Measurements from ENCODE around the gene ZBTB4.

ZBTB4 gene

DNA sequence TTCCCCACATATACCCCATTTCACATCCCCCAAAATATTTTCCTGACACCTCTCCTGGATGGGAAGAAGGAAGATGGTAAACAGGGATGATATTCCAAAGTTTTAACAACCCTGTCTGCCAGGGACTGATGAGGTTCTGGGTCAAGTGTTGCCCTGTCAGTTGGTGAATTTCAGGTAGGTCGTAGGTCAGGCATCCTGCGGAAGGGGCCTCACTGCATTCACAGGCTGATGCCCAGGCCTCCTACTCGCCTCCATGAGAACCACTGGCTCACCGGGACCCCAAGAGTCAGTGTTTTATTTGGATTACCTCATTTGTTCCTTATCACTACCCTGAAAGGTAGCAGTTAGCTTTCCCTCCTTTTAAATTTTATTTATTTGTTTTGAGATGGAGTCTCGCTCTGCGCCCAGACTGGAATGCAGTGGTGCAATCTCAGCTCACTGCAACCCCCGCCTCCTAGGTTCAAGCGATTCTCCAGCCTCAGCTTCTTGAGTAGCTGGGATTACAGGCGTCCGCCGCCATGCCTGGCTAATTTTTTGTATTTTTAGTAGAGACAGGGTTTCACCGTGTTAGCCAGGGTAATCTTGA lies 10.5 kb downstream of the ZBTB4 start:
- DNase-seq = no peak

DNA sequence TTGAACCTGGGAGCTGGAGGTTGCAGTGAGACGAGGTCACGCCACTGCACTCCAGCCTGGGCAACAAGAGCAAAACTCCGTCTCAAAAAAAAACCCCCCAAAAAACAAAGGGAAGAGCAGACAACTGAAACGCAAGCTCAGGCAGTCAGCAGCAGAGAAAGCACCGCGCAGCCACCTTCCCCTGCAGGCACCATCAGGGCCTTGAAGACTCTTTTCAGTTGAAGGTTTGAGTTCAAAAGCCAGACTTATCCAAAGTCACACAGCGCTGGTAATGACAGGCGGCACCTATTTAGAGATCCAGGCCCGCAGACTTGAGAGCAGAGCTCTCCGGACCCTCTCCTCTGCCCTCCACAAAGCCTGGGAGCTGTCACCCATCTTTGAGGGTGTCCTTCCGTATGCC lies 11.1 kb downstream of the ZBTB4 start:
- no peak for DNase-seq

DNA sequence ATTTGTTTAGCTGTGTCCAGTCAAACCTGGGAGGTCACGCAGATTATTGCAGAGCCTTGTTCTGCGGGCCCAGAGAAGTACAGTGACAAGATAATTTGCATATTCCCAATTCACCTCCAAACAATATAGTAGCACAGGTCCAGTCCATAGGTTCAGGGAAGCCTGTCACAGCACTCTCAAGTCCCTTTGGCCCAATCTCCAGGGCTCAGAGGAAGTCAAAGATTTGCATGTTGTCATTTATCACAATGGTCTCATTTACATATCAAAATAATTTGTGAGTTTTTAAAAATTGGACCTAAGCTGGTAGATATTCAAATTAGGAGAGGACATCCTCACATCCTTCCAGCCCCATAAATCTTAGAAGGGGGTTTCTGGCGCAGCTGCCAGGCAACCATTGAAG lies 11.9 kb downstream of the ZBTB4 start:
- no peak for DNase-seq

DNA sequence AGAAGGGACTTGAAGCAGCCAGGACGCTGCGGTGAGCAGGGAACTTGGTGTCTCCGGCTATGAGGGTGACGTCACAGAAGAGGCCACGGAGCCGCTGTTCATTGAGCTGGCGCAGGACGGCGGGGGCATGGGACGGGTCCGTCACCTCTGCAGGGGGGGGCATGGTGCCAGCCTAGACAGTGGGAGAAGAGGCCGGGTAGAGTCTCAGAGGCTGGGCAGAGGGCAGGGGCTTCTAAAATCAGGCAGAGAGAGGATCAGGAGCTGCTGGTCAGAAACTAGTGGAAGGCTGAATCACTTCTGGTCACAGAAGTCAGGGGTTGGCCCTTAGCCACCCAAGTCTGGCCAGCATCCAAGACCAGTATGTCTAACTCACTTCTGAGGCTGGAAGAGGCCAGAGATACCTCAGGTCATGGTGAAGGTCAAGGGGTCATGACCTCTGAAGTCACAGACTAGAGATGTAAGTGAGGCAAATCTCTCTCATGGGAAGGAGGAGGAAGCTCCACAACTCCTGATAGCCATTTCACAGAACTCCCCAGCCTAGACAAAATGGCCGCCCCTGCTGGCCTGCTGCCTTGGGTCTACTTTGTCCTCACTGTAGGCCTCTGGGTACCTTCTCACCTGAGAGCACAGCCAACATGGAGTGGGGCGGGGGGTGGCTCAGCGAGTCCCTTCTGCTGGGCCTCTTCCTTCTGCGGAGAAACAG lies 12.6 kb downstream of the ZBTB4 start:
- no peak for DNase-seq

DNA sequence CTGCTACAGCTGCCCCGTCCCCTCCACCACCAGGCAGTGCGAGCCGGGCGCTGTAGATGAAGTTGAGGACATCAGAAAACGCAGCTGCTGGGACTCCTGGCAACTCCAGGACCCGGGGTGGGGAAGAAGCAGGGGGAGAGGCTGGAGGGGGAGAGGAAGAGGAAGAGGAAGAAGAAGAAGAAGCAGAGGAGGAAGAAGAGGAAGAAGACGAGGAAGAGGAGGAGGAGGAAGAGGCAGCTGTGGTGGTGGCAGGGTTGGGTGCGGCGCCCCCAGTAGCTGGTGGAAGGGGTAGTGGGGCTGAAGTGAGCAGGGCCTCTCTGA lies 13.2 kb downstream of the ZBTB4 start:
- DNase-seq = no peak

DNA sequence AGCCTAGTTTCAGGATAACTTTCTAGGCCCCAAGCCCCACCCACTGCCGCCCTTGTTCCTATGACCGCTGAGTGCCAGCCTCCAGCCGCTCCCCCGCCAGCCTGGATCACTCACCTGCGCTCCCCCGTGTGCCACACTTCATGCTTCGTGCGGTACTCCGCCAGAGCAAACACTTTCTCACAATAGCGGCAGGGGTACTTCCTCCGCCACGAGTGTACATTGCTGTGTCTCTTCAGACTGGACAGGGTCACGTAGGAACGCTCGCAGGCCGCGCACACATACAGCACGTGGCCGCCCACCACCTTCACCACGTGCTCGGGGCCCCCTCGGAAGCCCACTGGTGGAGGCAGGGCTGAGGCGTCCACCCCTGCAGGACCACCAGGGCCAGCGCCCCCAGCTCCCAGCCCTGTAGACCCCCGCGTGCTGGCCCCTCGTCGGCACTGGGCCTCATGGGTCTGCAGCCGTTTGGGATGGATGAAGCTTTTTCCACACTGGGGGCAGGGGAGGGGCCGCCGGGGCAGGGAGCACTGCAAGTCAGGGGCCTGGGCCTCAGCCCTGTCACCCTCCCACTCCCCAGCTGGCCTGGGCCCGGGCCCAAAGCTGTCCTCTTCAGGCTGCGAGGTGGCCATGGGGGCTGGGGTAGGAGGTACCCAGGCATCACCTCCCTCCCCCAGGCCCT lies 13.7 kb downstream of the ZBTB4 start:
- no peak for DNase-seq

DNA sequence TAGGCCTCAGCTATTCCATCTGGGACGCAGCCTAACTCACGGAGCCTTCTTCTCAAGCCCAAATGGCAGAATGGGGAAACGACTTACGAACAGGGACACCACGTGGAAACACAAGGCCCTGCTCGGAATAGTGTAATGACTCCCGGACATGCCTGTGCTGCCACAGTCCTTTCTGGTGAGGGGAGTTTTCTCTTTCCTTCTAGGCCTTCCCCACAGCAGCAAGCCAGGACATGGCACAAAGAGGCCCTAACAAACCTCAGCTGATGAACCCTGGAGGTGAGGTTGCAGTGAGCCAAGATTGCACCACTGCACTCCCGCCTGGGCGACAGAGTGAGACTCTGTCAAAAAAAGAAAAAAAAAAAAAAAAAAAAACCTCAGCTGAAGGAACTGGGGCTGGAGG lies 15.3 kb downstream of the ZBTB4 start:
- DNase-seq = no peak

DNA sequence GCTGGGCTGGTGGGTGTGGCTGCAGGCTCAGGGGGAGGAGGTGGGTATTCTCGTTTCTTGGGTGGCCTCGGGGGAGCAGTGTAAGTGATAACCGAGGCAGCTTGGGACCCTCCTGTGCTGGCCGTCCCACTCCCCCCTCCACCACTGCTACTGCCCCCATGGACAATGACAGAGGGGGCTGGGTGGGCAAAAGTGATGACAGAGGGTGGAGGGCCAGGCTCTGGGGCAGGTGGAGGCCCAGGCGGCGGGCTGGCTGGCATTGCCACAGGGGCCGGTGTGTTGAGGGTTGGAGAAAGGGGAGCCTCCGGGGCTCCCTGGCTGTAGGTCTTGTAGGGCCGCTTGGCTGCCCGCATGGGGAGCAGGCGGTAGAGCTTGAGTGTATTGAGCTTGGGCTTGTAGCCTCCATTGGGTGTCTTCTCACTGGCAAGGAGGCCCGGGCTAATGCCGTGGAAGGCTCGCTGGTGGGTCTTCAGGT lies 16.0 kb downstream of the ZBTB4 start:
- no peak for DNase-seq

DNA sequence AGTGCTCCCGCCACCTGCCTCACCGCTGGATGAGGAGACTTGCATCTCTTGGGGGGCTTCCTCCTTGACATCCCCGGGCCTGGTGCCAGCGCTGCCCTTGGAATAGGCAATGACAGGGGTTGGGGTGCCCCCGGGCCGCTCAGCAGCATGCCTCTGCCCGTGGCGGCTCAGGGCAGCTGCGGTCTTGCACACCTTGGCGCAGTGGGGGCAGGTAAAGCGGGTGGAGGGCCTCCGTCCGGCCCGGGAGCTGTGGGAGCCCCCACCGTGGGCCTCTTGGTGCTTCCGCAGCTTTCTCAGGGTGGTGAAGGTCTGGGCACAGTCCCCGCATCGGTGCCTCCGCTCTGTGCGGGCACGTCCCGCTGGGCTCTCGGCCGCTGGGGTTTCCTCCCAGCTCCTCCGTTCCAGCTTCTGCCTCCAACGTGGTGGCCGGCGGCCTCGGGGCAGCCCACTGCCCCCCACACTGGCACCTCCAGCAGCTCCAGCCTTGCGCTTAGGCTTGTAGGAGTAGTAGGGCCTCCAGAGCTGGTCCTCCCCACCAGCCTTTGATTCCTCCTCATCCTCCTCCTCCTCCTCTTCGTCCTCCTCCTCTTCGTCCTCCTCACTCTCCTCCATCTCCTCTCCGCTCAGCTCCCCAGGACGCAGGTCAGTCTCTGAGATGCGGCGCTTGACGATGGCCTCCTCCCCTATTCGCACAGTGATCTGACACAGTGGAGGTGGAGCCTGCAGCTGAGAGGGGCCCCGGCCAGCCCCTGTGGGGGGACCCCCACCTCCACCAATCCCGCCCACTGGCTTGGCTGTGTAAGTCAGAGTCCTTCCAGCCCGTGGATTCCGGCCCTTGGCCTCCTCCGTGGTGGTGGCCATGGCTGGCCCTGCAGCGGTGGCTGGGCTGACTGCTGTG lies 16.7 kb downstream of the ZBTB4 start:
- no peak for DNase-seq

DNA sequence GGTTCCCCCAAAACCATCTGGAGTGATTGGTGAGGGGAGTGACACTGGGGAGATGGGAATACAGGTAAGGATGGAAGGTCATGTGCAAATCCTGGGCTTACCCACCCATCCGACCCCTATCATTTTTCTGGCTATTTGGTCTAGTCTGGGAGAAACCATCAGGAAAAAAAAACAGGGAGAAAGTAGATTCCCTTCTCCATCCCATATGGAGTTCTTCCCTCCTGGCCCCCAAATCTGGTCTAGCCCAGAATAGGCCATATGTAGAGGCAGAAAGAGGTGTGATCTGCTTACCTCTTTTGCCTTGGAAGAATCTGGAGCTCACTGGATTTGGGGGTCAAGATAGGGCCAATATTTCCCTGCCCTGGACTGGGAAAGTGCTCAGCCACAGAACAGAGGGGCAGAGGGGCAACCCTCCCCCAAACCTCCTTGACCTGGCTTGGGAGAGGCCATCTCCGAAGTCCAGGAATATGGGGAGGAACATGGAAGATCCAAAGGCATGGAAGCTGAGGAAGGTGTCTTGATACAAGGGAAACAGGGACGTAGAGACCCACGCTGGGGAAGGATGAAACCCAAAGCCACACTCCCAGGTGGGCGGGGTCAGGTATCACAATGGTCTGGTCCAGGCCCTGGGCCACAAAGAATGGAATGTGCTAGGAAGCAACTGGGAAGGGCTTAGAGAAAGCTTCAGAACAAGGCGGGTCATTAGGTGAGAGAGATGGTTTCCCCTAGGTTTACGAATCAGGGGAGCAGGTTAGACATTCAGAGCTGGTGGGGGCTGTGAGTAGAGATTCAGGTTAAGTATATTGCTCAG lies 18.4 kb downstream of the ZBTB4 start:
- DNase-seq = no peak

DNA sequence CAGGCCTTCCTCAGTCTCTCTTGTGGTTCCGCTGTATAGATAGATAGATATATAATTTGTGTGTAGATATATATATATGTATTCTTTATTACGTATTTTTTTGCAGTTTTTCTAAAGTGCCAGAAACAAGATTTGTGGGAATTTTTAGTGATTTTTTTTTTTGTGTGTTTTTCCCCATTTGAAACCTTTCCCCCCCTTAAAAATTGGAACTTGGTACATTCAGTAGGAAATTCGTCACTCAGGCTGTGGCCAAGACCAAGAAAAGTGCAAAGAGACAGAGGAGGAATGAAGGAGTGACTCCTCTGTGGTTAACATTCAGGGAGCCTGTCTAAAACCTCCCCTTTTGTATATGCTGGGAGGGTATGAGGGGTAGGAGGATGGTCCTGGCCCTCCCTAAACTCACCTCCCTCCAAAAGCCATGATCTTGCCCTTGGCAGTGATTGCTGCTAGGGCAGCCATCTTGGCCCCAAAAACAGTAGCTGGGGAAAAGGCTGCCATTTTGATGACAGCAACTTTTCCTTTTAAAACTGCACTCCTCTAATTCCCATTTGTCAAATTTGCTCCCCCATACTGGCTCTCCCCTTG lies 19.4 kb downstream of the ZBTB4 start:
- DNase-seq = no peak

DNA sequence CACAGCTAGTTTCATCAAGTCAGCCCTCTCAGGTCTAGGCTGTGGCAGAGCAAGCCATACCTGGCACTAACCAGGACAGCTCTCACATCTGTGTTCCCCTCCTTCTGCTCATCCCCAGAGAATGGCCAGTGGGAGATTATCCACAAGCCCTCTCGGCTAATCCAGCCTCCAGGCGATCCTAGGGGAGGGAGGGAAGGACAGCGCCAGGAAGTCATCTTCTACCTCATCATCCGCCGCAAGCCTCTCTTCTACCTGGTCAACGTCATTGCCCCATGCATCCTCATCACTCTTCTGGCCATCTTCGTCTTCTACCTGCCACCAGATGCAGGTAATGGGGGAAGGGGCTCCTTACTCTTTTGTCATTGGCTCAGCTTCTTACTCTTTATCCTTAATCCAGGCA lies 31.0 kb downstream of the ZBTB4 start:
- no peak for DNase-seq

DNA sequence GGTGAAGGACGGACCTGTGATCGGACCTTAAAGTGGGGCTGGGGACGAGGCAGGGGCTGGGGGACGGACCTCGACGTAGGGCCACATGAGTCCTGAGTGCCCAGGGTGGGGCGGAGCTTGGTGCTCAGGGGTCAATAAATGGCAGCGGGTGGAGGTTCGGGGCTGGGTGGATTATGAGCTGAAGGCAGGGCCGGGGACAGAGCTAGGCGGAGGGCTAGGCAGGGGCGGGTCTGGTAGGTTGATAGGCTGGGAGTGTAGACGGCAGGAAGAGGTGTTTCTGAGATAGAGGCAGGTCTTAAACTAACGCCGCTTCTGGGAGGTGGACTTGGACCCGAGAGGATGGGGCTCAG lies 33.8 kb downstream of the ZBTB4 start:
- no peak for DNase-seq

DNA sequence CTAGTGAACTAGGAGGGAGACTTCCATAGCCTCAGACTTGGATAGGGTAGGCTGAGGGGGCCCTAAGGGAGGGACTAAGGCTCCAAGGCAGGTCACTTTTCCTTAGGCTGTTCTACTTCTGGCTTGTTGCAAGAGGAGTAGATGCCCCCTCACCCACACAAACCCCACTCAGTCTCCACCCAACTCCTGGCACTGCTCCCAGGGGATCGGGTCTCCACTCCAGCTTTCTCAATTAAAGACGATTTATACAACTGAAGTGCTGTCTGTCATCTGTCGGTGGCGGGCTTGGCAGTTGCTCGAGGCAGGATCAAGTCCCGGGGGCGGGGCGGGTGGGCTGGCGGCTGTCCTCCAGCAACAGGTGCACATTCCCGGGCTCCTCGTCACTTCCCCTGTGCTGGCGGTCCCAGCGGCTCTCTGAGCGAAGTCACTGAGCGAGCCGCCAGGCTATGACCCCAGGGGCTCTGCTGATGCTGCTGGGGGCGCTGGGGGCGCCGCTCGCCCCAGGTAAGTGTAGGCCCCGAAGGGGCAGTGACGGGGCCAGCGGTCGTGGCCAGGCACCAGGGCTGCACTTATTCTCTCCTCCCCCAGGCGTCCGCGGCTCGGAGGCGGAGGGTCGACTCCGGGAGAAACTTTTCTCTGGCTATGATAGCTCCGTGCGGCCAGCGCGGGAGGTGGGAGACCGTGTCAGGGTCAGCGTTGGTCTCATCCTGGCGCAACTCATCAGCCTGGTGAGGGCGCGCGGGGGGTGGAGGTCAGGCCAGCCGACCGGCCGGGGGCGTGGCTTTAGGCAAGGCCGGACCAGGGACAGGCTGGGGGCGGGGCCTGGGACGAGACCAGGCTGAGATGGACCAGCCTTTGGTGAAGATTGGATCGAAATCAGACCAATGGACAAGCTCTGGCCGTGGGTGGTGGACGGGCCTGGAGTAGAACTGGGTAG lies 34.5 kb downstream of the ZBTB4 start, which contains the start of gene CHRNB1:
TSS of gene CHRNB1 (plus strand) at position 380 of the 937 bp plus-strand sequence. CDS start at position 447, 67 bp downstream.
- DNase-seq = no peak

DNA sequence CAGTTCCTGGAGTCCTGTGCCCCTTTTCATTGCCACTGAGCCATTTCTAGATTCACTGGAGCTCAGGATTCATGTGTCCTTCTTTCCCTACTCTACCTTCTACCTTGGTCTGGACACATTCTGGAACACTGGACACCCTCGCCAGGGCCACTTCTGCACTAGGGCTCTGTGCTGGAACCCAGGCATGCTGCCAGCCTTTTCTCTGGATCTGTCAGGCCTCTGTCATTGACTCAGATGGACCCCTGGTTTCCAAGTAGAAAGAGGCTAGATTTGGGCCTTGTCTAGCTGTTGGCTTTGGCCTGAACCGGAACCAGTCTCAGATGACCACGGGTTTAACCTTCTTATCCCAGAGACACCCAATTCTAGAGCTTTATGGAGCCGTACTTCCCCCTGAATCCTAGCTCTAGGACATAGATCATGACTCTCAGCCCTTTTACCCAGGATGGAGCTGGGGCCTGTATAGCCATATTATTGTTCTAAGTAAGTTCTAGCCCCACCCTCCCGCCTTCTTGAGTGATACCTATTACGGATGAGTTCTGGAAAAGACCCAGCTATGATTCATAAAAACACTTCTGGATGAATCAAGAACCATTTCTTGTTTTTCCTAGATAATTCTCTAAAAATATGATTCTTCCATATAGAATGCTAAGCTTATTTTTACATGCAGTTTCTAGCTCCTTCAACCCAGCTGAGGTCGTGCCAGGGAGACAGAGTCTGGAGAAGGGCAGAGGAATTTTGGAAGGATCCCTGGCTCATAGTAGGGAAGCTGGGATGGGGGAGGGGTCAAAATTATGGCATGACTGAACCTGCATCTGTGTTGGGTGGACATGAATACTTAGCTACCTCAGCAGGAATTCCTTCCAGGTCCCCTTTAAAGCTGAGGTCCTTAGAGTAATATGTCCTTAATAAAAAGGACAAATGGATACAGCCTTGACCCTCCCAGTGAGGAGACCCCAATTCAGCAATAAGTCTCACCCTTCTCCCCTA lies 35.6 kb downstream of the ZBTB4 start:
- DNase-seq = no peak

DNA sequence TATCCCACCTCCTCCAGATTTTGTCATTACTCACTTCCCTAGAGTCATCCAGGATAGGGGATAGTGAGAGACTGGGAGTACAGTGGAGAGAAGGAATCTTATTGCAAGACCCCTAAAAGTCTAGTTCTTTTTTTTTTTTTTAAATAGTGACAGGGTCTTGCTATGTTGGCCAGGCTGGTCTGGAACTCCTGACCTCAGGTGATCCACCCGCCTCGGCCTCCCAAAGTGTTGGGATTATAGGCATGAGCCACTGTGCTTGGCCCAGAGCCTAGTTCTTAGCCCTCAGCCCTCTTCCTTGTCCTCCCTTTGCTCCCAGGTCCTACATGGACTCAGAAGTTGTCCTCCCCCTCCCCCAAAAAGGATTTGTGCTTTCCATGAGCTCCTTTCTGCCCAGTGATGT lies 37.3 kb downstream of the ZBTB4 start:
- DNase-seq = no peak

DNA sequence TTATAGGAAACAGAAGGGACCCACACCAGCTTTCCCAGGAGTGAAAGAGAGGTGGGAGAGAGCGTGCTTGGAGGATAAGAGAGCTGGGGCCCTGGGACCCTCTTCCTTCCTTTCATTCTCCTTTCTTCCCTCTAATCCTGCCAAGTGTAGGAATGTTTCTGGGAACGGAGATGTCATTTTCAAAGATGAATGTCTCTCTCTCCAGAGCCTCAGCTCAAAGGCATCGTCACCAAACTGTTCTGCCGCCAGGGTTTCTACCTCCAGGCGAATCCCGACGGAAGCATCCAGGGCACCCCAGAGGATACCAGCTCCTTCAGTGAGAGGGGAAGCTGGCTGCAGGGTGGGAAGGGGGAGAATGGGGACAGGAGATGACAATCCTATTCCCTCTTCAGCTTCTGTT lies 38.2 kb downstream of the ZBTB4 start:
- no peak for DNase-seq

DNA sequence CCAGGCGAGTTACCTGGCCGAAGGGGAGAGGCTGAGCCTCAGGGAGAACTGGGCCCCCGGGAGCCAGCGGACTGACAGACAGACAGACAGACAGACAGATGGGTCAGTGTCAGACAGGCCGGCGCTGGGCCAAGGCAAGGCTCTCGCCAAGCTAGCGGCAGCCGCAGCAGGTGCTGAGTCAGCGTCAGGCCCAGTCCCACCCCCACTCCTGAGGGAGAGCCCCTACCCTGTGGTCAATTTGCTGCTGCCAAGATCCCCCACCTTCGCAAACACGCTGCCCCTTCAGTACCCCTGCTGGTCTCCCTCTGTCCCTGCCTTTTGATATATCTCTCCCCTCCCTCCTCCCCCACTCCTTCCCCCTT lies 38.6 kb downstream of the ZBTB4 start:
- no peak for DNase-seq

DNA sequence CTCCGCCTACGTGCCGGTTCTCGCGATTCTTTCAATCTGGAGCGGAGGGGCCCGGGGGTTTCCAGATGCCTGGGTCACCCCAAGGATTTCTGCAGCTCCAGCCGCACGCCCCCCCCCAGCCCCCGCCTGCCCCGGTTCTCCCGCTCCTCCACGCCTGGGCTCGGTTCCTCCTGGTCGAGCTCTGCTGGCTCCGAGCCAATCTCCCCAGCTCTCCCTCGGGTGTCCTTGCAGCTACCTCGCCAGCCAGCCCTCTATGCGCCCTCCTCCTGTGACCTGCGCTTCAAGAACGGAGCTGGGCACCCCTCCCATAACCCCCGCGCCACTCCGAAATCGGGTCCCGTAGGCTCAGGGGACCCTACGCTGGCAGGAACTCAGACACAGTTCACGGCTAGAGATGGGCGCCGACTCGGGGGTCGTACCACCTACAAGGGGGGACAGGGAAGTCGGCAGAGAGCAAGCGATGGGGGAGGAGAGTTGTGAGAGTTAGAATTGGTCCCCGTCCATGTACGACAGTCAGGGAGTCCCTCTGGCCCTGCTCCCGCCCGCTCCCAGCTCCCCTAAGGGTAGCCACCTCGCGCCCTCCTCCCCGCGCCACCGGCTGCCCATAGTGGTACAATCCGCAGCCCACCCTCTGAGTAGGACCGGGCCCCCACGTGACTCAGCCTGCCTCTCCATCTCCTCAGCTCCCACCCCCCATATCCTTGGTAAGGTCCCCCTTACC lies 39.2 kb downstream of the ZBTB4 start:
- no peak for DNase-seq

Data from amniotic stem cell (primary cell).